ENCODE data around the gene MIB2. TPM values are rescaled to one million over a fixed set of nuclear protein-coding genes. Genes with fewer than 3 reads are reported as not detected.
A peak's percentile ranks its signal among the peaks of the same experiment; 100 is the strongest.

The MIB2 gene
- total and polyA plus RNA-seq, 4 experiments from 2014 or later, result 12.7 to 114 (median 73.5) TPM

DNA sequence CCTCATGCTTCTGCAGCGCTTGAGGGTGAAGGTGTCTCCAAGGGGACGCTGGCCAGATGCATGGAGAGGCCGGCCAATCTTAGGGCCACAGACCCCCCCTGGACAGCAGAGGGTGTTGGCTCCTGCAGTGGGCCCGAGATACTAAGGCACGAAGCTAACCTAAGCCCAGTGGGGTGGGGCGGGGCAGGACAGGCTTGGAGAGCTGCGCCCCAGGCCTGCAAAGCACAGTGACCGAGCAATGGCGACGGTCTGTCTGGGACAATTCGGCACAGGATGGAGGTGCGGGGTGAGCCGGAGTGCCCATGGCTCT is 16.6 kb upstream of the MIB2 start:
- Mint-ChIP-seq H3K27ac (peak overlapping the region in 2 of 7 donors; percentile 46 to 59), H3K27me3 (peaks cover 0 to 4% of the 10 kb centered on the region in 2 donors), H3K4me1 (peaks cover 0 to 16% (median 1%) of the 10 kb centered on the region in 4 donors), H3K9me3 (peaks cover 0 to 2% (median 0%) of the 10 kb centered on the region in 8 donors), H3K36me3 (no peaks in the 10 kb centered on the region), H3K4me3 (peak overlapping the region; percentile 69 to 85 (median 76))
- ChIA-PET CTCF (ENCODE audit: partially characterized antibody) (interaction anchor here (1.6 kb wide), 1 partner anchor 16 kb away, joined by 3 read pairs; no protein-coding TSS in a partner anchor), POLR2A (ENCODE audit: partially characterized antibody) (interaction anchor here (0.9 to 1.0 kb wide), 2 partner anchors 17 to 80 kb away, joined by 3 to 4 read pairs; partner anchors contain the start of gene MIB2)
- no peak overlapping the region for H3K4me3 ChIP-seq (ENCODE audit: low read length in 2 of 2)
- H3K27me3 ChIP-seq (ENCODE audit: insufficient read depth, low read length), result no peaks in the 10 kb centered on the region
- no peak for DNase-seq
- intact Hi-C loops (cut with micrococcal nuclease), result loop anchor here (2.0 kb wide), 1 partner anchor 24 kb away; the partner anchor contains the start of gene SSU72
- no peaks in the 10 kb centered on the region for H3K36me3 ChIP-seq (ENCODE audit: insufficient read depth, low read length)
- no peaks in the 10 kb centered on the region for H3K9me3 ChIP-seq (ENCODE audit: control insufficient read depth in 1 of 2, low read length in 2 of 2)
- H3K4me1 ChIP-seq (ENCODE audit: insufficient read depth, low read length), result peaks cover 9% of the 10 kb centered on the region
- H3K27ac ChIP-seq (ENCODE audit: low read depth, low read length), result no peak overlapping the region

- Mint-ChIP-seq H3K27ac (peak overlapping the region in 2 of 7 donors; percentile 46 to 59), H3K9me3 (peaks cover 0 to 2% (median 0%) of the 10 kb centered on the region in 8 donors), H3K4me3 (peak overlapping the region; percentile 69 to 85 (median 76)), H3K36me3 (no peaks in the 10 kb centered on the region), H3K27me3 (peaks cover 0 to 4% of the 10 kb centered on the region in 2 donors), H3K4me1 (peaks cover 0 to 16% (median 1%) of the 10 kb centered on the region in 4 donors)
- Histone ChIP-seq H3K4me1 (ENCODE audit: insufficient read depth, low read length) (peaks cover 9% of the 10 kb centered on the region), H3K27me3 (ENCODE audit: insufficient read depth, low read length) (no peaks in the 10 kb centered on the region), H3K4me3 (ENCODE audit: low read length in 2 of 2) (no peak overlapping the region), H3K9me3 (ENCODE audit: control insufficient read depth in 1 of 2, low read length in 2 of 2) (no peaks in the 10 kb centered on the region), H3K27ac (ENCODE audit: low read depth, low read length) (no peak overlapping the region), H3K36me3 (ENCODE audit: insufficient read depth, low read length) (no peaks in the 10 kb centered on the region)
- ChIA-PET POLR2A (ENCODE audit: partially characterized antibody) (interaction anchor here (0.9 to 1.0 kb wide), 2 partner anchors 16 to 79 kb away, joined by 3 to 4 read pairs; partner anchors contain the start of gene MIB2), CTCF (ENCODE audit: partially characterized antibody) (interaction anchor here (1.6 kb wide), 1 partner anchor 15 kb away, joined by 3 read pairs; no protein-coding TSS in a partner anchor)
- intact Hi-C loops (cut with micrococcal nuclease), result loop anchor here (2.0 kb wide), 1 partner anchor 24 kb away; the partner anchor contains the start of gene SSU72
- peak in 4 of 5 donors; percentile 41 to 53 (median 50) for DNase-seq
Observed at GRCh38 chr1:1599030-1599934, 16.0 kb upstream of the MIB2 start.

DNA sequence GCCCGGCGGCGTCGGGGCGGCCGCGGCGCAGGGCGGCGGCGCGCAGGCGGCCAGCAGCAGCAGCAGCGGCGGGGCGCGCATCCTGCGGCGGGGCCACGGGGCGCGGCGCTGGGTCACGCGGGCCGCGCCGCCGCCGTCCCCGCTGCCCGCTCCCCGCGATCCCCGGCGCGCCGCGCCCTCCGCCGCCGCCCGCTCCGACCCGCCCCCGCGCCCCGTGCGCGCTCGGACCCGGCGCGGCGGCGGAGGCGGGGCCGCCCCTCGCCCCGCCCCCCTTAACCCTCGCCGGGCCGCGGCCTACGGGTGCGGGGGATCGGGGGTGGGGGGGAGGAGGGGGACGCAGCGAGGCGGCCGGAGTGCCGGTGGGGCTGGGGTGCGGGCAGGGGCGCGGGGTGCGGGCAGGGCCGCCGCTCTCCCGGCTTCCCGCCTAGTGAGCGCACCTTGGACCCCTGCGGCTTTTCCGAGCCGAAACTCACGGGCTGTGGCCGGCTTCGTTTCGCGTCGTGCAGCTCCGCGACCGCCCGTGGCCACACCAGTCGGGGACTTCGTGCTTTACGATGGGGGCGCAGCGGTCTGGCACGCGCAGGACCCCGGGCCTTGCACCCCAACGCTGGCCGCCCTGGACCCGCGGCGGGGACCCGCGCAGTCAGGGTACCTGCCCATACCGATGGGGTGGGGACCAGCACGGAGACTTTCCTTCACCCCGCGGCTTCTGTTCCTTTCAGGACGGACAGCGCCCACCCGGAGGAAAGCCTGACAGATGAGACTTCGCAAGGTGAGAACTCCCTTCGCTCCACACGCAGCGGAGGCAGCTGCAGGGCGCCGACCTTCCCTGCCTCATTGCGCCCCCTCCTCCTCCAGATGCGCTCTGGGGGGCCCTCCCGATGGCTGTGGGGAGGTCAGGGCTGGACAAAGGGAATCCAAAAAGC is 15.1 kb upstream of the MIB2 start, which contains the start of gene FNDC10:
FNDC10 (minus strand) TSS at position 201 of the 926 bp plus-strand sequence; CDS start at position 81, 120 bp downstream.
- Histone ChIP-seq H3K4me1 (ENCODE audit: insufficient read depth, low read length) (peaks cover 9% of the 10 kb centered on the region), H3K27ac (ENCODE audit: low read depth, low read length) (no peak within 1 kb of the TSS), H3K36me3 (ENCODE audit: insufficient read depth, low read length) (no peaks in the 10 kb centered on the region), H3K9me3 (ENCODE audit: control insufficient read depth in 1 of 2, low read length in 2 of 2) (no peaks in the 10 kb centered on the region), H3K4me3 (ENCODE audit: low read length in 2 of 2) (no peak within 1 kb of the TSS), H3K27me3 (ENCODE audit: insufficient read depth, low read length) (no peaks in the 10 kb centered on the region)
- intact Hi-C loops (cut with micrococcal nuclease), result loop anchor here (2.0 kb wide), 2 partner anchors 15 to 25 kb away; partner anchors contain the start of genes MIB2 and SSU72
- H3K4me3 Mint-ChIP-seq, result peak within 1 kb of the TSS; percentile 69 to 85 (median 76)
- no peaks in the 10 kb centered on the region for H3K36me3 Mint-ChIP-seq
- peak within 1 kb of the TSS in 1 of 7 donors; percentile 46 for H3K27ac Mint-ChIP-seq
- ChIA-PET CTCF (ENCODE audit: partially characterized antibody) (no interaction called here), POLR2A (ENCODE audit: partially characterized antibody) (interaction anchor here (5.8 kb wide), 1 partner anchor 14 kb away, joined by 43 read pairs; the partner anchor contains the start of gene MIB2)
- H3K4me1 Mint-ChIP-seq, result peaks cover 2 to 16% (median 4%) of the 10 kb centered on the region in 4 donors
- peak in 1 of 5 donors; percentile 43 for DNase-seq
- peaks cover 0 to 2% (median 0%) of the 10 kb centered on the region in 8 donors for H3K9me3 Mint-ChIP-seq
- peaks cover 0 to 4% of the 10 kb centered on the region in 2 donors for H3K27me3 Mint-ChIP-seq

GRCh38 chr1:1600861-1601563 is 14.3 kb upstream of the MIB2 start:
- intact Hi-C loops (cut with micrococcal nuclease), result loop anchor here (2.0 kb wide), 1 partner anchor 14 kb away; the partner anchor contains the start of gene MIB2
- ChIA-PET CTCF (ENCODE audit: partially characterized antibody) (no interaction called here), POLR2A (ENCODE audit: partially characterized antibody) (interaction anchor here (5.8 kb wide), 1 partner anchor 13 kb away, joined by 43 read pairs; the partner anchor contains the start of gene MIB2)
- Histone ChIP-seq H3K9me3 (ENCODE audit: control insufficient read depth in 1 of 2, low read length in 2 of 2) (no peaks in the 10 kb centered on the region), H3K27ac (ENCODE audit: low read depth, low read length) (no peak overlapping the region), H3K4me1 (ENCODE audit: insufficient read depth, low read length) (peaks cover 9% of the 10 kb centered on the region), H3K27me3 (ENCODE audit: insufficient read depth, low read length) (no peaks in the 10 kb centered on the region), H3K4me3 (ENCODE audit: low read length in 2 of 2) (no peak overlapping the region), H3K36me3 (ENCODE audit: insufficient read depth, low read length) (no peaks in the 10 kb centered on the region)
- DNase-seq, result no peak
- Mint-ChIP-seq H3K9me3 (peaks cover 0 to 2% (median 0%) of the 10 kb centered on the region in 8 donors), H3K4me3 (peak overlapping the region; percentile 25 to 70 (median 54)), H3K4me1 (peaks cover 2 to 16% (median 4%) of the 10 kb centered on the region in 4 donors), H3K27me3 (peaks cover 0 to 4% of the 10 kb centered on the region in 2 donors), H3K36me3 (no peaks in the 10 kb centered on the region), H3K27ac (peak overlapping the region in 1 of 7 donors; percentile 35)

- no peaks in the 10 kb centered on the region for H3K36me3 Mint-ChIP-seq
- peaks cover 2 to 18% (median 7%) of the 10 kb centered on the region in 4 donors for H3K4me1 Mint-ChIP-seq
- intact Hi-C loops (cut with micrococcal nuclease), result loop anchor here (2.0 kb wide), 1 partner anchor 13 kb away; the partner anchor contains the start of gene MIB2
- H3K27ac ChIP-seq (ENCODE audit: low read depth, low read length), result no peak overlapping the region
- no peak overlapping the region for H3K4me3 ChIP-seq (ENCODE audit: low read length in 2 of 2)
- H3K27ac Mint-ChIP-seq, result peak overlapping the region in 2 of 7 donors; percentile 44 to 75
- H3K4me3 Mint-ChIP-seq, result peak overlapping the region in 1 of 8 donors; percentile 36
- DNase-seq, result no peak
- no peaks in the 10 kb centered on the region for H3K27me3 ChIP-seq (ENCODE audit: insufficient read depth, low read length)
- ChIA-PET POLR2A (ENCODE audit: partially characterized antibody) (interaction anchor here (5.8 kb wide), 1 partner anchor 12 kb away, joined by 43 read pairs; the partner anchor contains the start of gene MIB2), CTCF (ENCODE audit: partially characterized antibody) (interaction anchor here (0.6 kb wide), 1 partner anchor 158 kb away, joined by 3 read pairs; no protein-coding TSS in a partner anchor)
- no peaks in the 10 kb centered on the region for H3K9me3 ChIP-seq (ENCODE audit: control insufficient read depth in 1 of 2, low read length in 2 of 2)
- peaks cover 11% of the 10 kb centered on the region for H3K4me1 ChIP-seq (ENCODE audit: insufficient read depth, low read length)
- H3K27me3 Mint-ChIP-seq, result peaks cover 0 to 4% of the 10 kb centered on the region in 2 donors
- H3K9me3 Mint-ChIP-seq, result peaks cover 0 to 2% (median 0%) of the 10 kb centered on the region in 8 donors
- H3K36me3 ChIP-seq (ENCODE audit: insufficient read depth, low read length), result no peaks in the 10 kb centered on the region
Observed at GRCh38 chr1:1601564-1602303, 13.6 kb upstream of the MIB2 start.
